ENCODE results near the gene NRSN1.
A peak's percentile ranks its signal among the peaks of the same experiment; 100 is the strongest.

The NRSN1 gene

DNA sequence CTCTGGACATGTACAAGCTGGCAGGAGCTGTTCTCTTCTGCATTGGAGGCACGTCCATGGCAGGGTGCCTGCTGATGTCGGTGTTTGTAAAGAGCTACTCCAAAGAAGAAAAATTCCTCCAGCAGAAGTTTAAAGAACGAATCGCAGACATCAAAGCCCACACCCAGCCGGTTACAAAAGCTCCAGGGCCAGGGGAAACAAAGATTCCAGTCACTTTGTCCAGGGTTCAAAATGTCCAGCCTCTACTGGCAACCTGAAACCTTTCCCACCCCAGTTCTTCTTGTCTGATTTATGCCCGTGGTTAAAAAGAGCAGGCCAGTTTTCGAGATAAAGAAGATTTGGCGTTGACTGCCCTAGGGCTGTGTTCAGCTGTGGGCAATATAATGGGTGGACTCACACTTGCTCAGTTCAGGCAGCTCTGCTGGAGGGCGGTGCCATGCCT, 19.7 kb downstream of the NRSN1 start:
- DNase-seq: no peak

DNA sequence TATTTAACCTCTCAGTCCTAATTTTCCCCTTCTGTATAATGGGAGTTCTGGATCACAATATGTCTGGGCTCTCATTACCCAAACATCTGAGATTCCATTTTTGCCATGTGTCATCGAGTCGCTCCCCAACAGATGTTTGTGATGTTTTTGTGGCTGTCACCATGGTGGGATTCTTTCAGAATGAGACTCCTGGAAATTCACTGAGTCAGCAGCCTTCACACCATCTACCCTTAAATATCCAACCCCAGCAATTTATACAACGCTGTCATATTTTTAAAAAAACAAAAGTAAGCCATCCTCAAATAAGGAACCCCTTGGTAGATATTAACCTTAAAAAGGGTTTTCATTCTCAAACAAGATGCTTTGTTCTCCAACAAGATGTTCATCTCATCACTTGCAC, 20.9 kb downstream of the NRSN1 start:
- no peak for DNase-seq

DNA sequence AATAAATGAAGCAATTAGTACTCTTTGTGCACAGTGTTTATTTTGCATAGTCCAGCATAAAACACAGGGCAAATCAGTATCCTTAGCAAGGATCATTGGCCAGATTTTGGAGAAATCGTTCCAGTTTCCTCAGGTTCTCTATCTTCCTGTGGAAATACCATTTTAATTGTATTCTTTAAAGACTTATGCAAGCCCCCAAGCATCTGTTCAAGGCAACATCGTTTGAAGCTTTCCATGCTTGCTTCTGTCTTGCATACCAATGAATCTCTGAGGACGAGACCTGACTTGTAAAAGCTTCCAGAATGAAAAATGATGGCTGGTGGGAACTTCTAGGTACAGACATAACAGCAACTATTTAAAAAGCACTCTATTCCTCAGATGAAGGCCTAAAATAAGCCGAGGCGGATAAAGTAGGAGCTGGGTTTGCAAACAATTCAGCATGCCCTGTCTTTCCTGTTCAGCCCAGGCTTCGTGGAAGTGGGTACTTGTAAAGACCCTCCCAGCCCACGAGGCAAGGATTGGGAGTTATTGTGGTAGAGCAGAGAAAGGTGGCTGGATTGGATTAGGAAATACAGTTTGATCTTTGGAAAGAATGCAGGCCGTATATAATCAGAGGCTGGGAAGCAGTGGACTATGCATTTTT, 21.6 kb downstream of the NRSN1 start:
- peak in 1 of 3 experiments; percentile 21 for DNase-seq

DNA sequence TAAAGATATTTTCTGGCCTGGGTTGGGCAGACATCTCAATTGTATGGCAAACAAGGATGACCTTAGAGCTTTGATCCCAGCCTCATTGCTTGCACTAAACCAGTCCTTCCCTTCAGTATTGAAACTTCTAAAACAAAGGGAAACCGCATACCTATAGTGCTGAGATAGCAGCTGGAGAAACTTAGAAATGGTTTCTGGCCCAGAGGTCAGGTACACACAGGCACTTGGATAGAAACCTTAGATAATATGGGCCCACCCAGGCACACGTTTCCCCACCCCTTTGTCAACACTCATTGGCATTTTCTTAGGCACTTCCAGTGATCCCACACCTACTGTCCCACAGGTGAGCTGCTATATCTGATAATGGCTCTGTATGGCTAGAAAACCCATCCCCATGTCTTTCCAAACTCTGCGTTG, 22.1 kb downstream of the NRSN1 start:
- DNase-seq: no peak

DNA sequence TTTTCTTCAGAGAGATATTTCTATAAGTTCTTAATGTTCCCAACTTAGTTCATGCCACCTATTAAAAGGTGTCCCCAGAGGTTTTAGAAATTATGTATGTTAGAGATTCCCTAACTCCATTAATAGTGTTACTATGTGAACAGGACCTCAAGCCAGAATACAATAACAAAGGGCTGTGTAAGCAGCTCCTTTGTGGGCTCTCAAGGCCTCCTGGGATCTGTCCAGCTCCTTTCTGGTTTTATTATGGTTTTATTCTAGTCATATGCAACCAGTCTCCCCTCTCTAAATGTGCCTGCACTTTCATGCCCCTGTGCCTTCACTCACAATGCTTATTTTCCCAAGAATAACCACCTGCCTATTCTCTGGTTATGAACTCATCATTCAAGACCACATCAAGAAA, 22.7 kb downstream of the NRSN1 start:
- DNase-seq: no peak

DNA sequence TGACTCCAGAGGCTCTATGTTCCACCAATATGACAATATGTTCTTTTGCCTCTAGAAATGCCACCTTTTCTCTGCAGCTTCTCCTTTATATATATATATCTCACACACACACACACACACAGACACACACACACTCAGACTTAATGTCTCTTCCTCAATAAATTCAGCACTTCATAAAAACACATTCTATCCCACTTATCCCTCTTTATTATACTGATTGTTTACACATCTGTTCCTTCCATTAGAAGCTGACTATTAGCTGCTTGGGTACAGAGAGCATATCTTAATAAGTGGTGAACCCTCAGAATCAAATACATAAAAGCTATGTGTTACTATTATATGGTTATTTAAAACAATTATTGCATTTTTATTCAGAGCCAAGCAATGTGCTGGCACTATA, 23.3 kb downstream of the NRSN1 start:
- peak in 2 of 3 experiments; percentile 43 to 70 for DNase-seq

DNA sequence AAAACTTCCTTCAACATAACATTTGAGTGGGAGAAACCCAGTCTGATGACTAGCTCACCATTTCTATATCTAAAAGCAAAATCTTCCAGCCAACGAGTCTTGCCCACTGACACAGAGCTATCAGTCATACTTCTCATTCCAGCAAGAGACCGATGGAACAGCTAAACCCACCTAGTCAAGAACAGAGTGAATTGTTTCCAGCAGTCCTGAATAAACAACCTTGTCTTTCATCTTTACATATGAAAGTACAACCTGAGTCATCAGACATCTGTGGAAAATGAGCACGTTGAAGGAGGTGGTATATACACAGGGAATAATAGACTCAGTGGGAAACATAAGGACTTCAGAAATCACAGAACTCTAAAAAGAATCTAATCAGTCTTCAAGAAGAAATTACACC, 23.8 kb downstream of the NRSN1 start:
- peak in 1 of 3 experiments; percentile 59 for DNase-seq

DNA sequence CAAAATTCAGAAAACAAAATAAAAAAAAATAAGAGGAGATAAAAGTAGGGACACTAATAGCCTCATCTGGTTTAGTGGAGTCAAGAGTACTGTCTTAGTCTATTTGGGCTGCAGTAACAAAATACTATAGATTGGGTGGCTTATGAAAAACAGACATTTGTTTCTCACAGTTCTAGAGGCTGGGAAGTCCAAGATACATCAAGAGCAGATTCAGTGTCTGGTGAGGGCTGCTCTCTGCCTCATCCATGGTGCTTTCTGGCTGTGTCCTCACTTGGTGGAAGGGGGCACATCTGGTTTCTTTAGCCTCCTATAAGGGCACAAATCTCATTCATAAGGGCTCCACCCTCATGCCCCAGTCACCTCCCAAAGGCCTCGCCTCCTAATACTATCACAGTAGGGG, 26.0 kb downstream of the NRSN1 start:
- no peak for DNase-seq

DNA sequence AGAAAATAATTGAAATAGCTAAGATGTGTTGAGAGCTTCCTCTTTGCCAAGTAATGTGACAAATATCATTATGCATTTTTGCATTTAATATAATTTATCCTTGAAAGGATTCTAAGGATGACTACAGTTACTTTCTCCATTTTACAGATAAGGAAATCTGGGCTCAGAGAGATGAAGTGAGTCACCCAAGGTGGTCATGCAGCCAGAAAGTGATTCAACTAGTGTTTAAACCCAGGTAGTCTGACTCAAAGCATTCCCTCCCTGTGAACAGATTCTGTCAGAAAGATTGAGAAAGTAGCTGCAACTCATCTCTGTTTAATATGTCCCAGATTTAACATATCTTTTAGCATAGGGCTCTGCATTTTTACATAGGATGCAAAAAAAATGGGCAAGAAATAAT, 28.1 kb downstream of the NRSN1 start:
- no peak for DNase-seq

DNA sequence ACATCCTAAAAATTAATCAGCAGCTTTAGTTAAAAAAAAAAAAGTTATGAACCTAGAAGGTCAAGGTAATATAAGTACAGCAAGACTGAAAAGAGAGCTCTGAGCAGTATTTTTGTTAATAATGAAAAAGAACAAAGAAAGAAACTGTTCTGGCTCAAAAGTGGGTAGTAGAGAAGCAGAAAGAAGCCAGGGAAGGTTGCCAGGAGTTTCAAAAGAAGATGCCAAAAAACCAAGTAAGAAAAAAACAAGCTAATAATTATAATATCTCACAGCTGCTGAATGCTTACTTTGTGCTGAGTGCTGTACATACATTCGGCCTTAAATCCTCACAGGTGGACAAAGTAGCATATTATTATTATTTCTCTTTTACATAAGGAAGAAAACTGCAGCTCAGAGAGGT, 31.9 kb downstream of the NRSN1 start:
- no peak for DNase-seq

DNA sequence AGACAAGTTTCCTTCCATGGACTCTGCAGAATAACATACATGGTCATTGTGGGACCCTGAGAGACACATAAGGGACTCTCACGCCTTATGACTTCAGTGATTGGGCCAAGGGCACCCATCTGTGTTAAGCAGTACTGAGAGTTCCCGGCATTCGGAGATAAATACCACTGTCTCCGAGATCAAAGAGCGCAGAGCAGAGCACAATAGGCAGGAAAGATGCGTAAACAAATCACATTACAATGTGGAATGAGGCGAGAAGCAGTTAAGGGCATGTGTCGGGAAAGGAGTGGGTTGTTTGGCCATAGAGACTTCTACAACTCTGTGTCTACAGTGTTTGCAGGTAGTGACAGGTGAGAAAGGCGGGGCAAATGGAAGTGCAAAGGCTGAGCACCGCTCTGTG, 57.6 kb downstream of the NRSN1 start:
- peak in 1 of 3 experiments; percentile 17 for DNase-seq

DNA sequence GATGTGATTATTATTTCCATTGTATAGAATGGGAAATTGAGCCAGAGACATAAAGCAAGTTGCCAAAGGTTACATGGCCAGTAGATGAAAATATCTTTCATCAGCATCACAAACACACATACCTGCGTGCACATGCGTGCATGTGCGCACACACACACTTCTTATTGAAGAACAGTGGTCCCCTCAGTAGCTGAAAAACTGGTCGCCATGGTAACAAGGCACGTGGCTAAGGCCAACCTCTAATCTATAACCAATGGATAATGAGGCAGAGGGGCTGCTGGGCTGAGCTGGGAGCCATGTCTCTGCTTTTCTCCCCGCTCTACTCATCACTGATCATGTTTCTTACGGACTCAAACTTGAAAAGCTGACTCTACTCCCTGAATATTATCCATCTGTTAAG, 60.3 kb downstream of the NRSN1 start:
- DNase-seq: no peak

DNA sequence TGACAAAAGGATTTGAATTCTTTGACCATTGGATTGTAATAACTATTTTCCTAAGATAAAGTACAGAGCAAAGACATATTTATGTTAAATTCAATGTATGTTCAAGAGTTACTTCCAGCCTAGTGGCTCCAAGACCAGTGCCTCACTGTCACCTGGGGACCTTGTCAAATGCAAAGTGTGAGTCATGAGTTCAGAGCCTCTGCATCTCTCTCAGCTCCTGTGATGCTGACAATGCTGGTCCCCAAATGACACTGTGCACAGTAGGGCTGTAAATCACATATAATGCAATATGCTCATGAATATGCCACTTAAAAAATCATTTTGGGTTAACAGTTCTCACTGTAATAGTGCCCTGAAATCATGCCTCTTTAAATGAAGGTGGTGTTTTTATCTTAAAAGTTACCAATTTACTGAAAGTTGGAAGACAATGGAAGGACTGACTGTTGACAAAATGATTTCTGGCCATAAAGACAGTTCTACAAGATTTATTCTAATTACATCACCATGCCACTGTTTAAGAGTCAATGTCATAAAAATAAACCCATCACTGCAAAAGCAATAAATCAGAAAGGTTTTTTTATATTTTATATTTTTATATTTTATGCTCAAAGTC, 62.1 kb downstream of the NRSN1 start:
- DNase-seq: peak in 1 of 3 experiments; percentile 35

DNA sequence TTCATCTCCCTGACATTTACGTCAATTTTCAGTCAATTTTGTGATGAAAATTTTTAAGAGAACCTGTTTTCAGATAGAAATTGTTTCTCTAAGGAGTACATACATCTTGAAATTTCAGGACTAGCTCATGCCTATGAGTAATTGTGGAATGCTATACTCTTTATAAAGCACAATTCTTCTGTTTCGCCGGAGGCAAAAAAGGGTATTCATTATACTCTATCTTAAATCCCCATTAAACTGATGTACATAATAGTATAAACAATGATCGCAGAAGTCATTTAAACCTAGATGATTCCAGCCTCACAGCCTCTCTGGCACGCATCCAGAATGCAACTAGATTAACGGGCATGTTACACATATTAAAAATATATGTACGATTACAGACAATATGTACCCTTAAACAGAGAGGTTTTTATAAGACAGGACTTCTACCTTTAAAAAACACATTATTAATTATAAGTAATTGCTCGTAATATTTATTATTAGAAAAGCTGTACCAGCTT, 62.6 kb downstream of the NRSN1 start:
- peak in 2 of 3 experiments; percentile 3 to 64 for DNase-seq

DNA sequence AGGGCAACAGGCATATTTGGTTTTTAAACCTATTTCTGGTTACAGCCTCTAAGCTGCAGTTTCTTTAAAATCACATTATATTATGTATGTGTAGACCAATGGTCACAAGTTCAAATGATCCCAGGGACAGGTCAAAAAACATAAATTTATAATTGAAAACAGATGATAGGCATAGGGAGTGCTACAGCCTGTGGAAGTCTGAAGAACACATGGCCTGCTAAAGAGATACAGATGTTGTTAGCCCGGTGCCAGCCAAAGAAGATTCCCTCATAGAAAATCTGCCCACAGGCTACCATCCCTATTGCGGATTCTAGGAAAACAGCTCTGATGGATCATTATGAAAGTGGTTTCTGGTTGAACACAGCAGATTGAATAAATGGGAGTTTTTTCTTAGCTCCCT, 65.3 kb downstream of the NRSN1 start:
- no peak for DNase-seq

DNA sequence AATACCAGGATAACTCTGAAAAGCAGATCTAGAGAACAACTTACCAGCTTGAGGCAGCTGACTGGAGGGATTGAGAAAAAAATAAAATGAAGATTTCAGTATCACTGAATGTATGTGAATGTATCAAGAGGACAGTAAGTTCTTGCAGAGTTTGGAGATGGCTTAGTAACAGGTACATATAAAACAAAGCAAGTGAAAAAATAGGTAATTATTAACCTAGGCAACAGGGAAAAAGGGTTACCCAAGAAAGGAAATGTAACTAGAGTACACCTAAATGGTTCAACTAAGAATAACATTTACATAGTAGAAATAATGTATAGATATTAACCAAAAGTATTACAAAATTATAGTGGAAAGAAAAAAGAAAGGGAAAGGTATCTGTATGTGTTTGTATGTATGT, 67.3 kb downstream of the NRSN1 start:
- DNase-seq: no peak

DNA sequence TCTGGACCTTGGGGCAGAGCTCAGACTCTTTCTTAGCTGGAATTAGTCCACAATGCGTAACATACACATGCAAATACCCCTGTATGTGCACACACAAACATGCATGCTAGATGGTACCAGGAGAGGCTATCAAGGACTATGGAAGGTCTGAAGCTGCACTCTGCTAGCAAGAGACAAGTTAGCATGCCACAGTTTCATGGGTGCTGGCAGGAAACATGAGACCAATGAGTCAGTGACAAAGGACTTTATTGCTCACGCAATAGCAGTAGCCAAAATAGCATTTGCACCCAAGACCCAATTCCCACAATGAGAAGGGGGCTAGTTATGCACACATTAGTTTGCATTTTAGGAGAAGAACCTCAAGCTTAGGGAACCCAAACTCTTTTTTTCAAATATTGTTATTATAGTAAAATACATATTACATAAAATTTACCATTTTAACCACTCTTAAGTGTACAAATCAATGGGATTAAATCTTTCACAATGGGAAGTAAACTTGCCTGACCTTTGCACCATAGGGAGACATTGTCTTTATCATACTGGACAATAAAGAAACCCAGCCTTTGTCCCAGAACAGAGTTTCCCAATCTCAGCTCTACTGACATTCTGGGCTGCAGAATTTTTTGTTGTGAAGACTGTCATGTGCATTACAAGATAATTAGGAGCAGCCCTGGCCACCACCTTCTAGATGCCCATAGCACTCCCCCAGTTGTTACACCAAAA, 69.1 kb downstream of the NRSN1 start:
- no peak for DNase-seq

DNA sequence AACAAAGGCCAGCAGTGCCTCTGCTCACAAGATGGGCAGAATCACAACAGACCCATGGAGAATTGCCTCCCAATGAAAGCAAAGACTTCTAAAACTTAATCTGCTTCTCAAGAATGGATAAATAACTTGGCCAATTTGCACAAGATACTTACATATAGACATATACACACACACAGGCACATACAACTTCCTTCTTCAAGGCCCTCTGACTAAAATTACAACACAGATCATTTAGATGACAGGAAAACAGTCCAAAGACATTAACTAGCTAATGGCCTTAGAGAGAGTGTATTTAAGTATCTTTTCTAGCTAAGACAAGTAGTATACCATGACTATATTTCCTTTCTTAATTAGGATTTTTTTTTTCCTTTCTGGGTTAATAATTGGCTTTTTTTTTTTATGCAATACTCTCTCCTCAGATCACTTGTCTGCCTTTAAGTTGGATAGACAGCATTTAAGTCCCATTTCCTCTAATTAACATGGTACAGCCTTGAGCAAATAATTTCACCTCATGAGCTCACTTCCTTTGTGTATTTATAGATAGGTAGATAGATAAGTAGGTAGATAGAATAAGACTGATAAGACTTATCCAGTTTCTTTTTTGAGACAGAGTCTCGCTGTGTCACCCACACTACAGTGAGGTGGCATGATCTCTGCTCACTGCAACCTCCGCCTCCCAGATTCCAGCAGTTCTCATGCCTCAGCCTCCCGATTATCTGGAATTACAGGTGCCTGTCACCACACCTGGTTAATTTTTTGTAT, 70.0 kb downstream of the NRSN1 start:
- DNase-seq: peak in 1 of 3 experiments; percentile 18
